GM12865 (cell line): ENCODE data around the gene PCGF1.

Source experiments
- DNase-seq: peaks from one replicate; pipeline ENCODE4 v3.0.0; 2010; ENCODE audit warnings: low read depth
- H3K4me3 ChIP-seq: 2 replicates; pipeline ENCODE4 v1.5.1; 2011; ENCODE audit warnings: mild to moderate bottlenecking, low read depth, low read length, control low read depth
- CTCF ChIP-seq: IDR thresholded peaks from 2 replicates; pipeline ENCODE4 v1.5.1; 2011; ENCODE audit warnings: low read length, control low read depth, low read depth, inconsistent platforms; ENCODE audit not compliant: insufficient read depth; ENCODE audit errors: missing control alignments

PCGF1 gene

GRCh38 chr2:74536166-74536950 lies 28.9 kb upstream of the PCGF1 start:
- no peak for DNase-seq
- no peak for TF ChIP-seq CTCF
- no peak overlapping the region for H3K4me3 ChIP-seq

GRCh38 chr2:74535440-74535965 lies 28.0 kb upstream of the PCGF1 start:
- DNase-seq: no peak
- no peak overlapping the region for H3K4me3 ChIP-seq
- no peak for TF ChIP-seq CTCF

- no peak overlapping the region for H3K4me3 ChIP-seq
- TF ChIP-seq CTCF: no peak
- no peak for DNase-seq
Measured at GRCh38 chr2:74534411-74534810, 26.9 kb upstream of the PCGF1 start.

GRCh38 chr2:74533464-74533863 lies 26.0 kb upstream of the PCGF1 start:
- no peak overlapping the region for H3K4me3 ChIP-seq
- no peak for DNase-seq
- TF ChIP-seq CTCF: no peak

- peak; percentile 22 for TF ChIP-seq CTCF
- DNase-seq: peak; percentile 65
- H3K4me3 ChIP-seq: no peak overlapping the region
Measured at GRCh38 chr2:74532222-74532621, 24.7 kb upstream of the PCGF1 start.

GRCh38 chr2:74531666-74532065 lies 24.2 kb upstream of the PCGF1 start:
- H3K4me3 ChIP-seq: peak overlapping the region; percentile 95
- DNase-seq: no peak
- TF ChIP-seq CTCF: no peak
